GM19025 (cell line): ENCODE measurements around the gene SEMA7A.
A peak's percentile ranks its signal among the peaks of the same experiment; 100 is the strongest.
"Not testable (repeated sequence)": the region's sequence is repeated elsewhere in the genome, so short reads cannot be mapped to it uniquely, and the experiment has no call there.

Experiments used
- ATAC-seq: cut with Tn5 transposase; IDR thresholded peaks from one replicate; pipeline ENCODE4 v1.9.1; 2021; ENCODE audit warnings: mild to moderate bottlenecking, low read depth, moderate library complexity; ENCODE audit not compliant: unreplicated experiment

The SEMA7A gene

GRCh38 chr15:74433592-74434262 lies at the start of gene SEMA7A:
Gene SEMA7A, minus strand, starts transcription at chr15:74433958. Its CDS starts 40 bp downstream, at chr15:74433918.
- ATAC-seq = peak; percentile 70

- no peak for ATAC-seq
Observed at GRCh38 chr15:74482661-74483060, 48.9 kb upstream of the SEMA7A start.

GRCh38 chr15:74480364-74480763 lies 46.6 kb upstream of the SEMA7A start:
- not testable (repeated sequence) for ATAC-seq

GRCh38 chr15:74471621-74472020 lies 37.9 kb upstream of the SEMA7A start:
- not testable (repeated sequence) for ATAC-seq

- ATAC-seq = no peak
Observed at GRCh38 chr15:74470631-74471395, 37.1 kb upstream of the SEMA7A start.

GRCh38 chr15:74468341-74469032 lies 34.7 kb upstream of the SEMA7A start:
- no peak for ATAC-seq

- no peak for ATAC-seq
Observed at GRCh38 chr15:74466570-74466969, 32.8 kb upstream of the SEMA7A start.

- no peak for ATAC-seq
Observed at GRCh38 chr15:74464897-74465296, 31.1 kb upstream of the SEMA7A start.

- ATAC-seq = no peak
Observed at GRCh38 chr15:74464216-74464615, 30.5 kb upstream of the SEMA7A start.

GRCh38 chr15:74463634-74464033 lies 29.9 kb upstream of the SEMA7A start:
- no peak for ATAC-seq

- no peak for ATAC-seq
Observed at GRCh38 chr15:74461847-74462511, 28.2 kb upstream of the SEMA7A start.

- peak; percentile 79 for ATAC-seq
Observed at GRCh38 chr15:74460871-74461846, 27.4 kb upstream of the SEMA7A start, which contains the start of gene UBL7. Gene UBL7, minus strand, starts transcription at chr15:74461160. Its CDS starts 2,293 bp downstream, at chr15:74458867.

- ATAC-seq = no peak
Observed at GRCh38 chr15:74460298-74460697, 26.5 kb upstream of the SEMA7A start.

- ATAC-seq = not testable (repeated sequence)
Observed at GRCh38 chr15:74459798-74460197, 26.0 kb upstream of the SEMA7A start.

GRCh38 chr15:74458473-74458872 lies 24.7 kb upstream of the SEMA7A start:
- no peak for ATAC-seq

GRCh38 chr15:74457036-74457435 lies 23.3 kb upstream of the SEMA7A start:
- ATAC-seq = not testable (repeated sequence)

- no peak for ATAC-seq
Observed at GRCh38 chr15:74454764-74455500, 21.2 kb upstream of the SEMA7A start.

GRCh38 chr15:74453925-74454763 lies 20.4 kb upstream of the SEMA7A start:
- no peak for ATAC-seq
